Activated naive CD4-positive, alpha-beta T cell treated with anti-CD3 and anti-CD28 coated beads for 36 hours (primary cell): Measurements from ENCODE around the gene AASDHPPT. TPM values are rescaled to one million over a fixed set of nuclear protein-coding genes. Genes with fewer than 3 reads are reported as not detected.

Experiments used
- CTCF ChIA-PET: fragments of 350-600 bp; sonication (Branson Sonifier 250); formaldehyde crosslinking; loops from one replicate; lab custom pipeline; 2021; ENCODE audit warnings: antibody characterized with exemption; lab: Charles Lee
- DNase-seq: peaks from one replicate; pipeline ENCODE4 v3.0.0-alpha.2; 2020
- H3K27ac Mint-ChIP-seq: one replicate; pipeline ENCODE4 v1.8.0; 2021; ENCODE audit warnings: mild to moderate bottlenecking, mixed read lengths
- H3K27me3 Mint-ChIP-seq: one replicate; pipeline ENCODE4 v1.8.0; 2021; ENCODE audit warnings: low read depth, mixed read lengths
- H3K36me3 Mint-ChIP-seq: one replicate; pipeline ENCODE4 v1.8.0; 2021; ENCODE audit warnings: low read depth, mixed read lengths
- H3K4me1 Mint-ChIP-seq: one replicate; pipeline ENCODE4 v1.8.0; 2021; ENCODE audit warnings: low read depth, mixed read lengths
- H3K4me3 Mint-ChIP-seq: one replicate; pipeline ENCODE4 v1.8.0; 2021; ENCODE audit warnings: mild to moderate bottlenecking, moderate library complexity, mixed read lengths
- H3K9me3 Mint-ChIP-seq: one replicate; pipeline ENCODE4 v1.8.0; 2021; ENCODE audit warnings: mixed read lengths
- intact Hi-C: fragments of 100-400 bp; cut with micrococcal nuclease; formaldehyde crosslinking; loops from one replicate; pipeline ENCODE4 v1.15.1; 2023
- total RNA-seq, 2 experiments: library from RNA; stranded (reverse); gene quantifications; one replicate each; pipeline ENCODE4 v1.2.3, GENCODE V29; 2021

AASDHPPT gene
- total RNA-seq, 2 experiments from 2014 or later, result 36.2 to 37.1 TPM

- Mint-ChIP-seq H3K9me3 (no peaks in the 10 kb centered on the region), H3K4me1 (peaks cover 58% of the 10 kb centered on the region), H3K27me3 (no peaks in the 10 kb centered on the region), H3K27ac (no peak overlapping the region), H3K36me3 (peaks cover 31% of the 10 kb centered on the region), H3K4me3 (no peak overlapping the region)
- intact Hi-C loops, result loop anchor here (1.0 to 5.0 kb wide), 4 partner anchors 45 to 1599 kb away; partner anchors contain the start of gene GUCY1A2
- CTCF ChIA-PET, result interaction anchor here (0.6 to 2.6 kb wide), 10 partner anchors 9 to 68 kb away, joined by 3 to 8 read pairs (median 4); partner anchors contain the start of gene KBTBD3
- DNase-seq, result peak; percentile 69
Observed at GRCh38 chr11:106087815-106088435, 10.5 kb downstream of the AASDHPPT start.

GRCh38 chr11:106088896-106089295 lies 11.4 kb downstream of the AASDHPPT start:
- intact Hi-C loops, result loop anchor here (1.0 to 5.0 kb wide), 4 partner anchors 44 to 1598 kb away; partner anchors contain the start of gene GUCY1A2
- Mint-ChIP-seq H3K4me1 (peaks cover 55% of the 10 kb centered on the region), H3K9me3 (no peaks in the 10 kb centered on the region), H3K4me3 (no peak overlapping the region), H3K36me3 (peaks cover 31% of the 10 kb centered on the region), H3K27me3 (no peaks in the 10 kb centered on the region), H3K27ac (no peak overlapping the region)
- no peak for DNase-seq
- CTCF ChIA-PET, result no interaction called here

- Mint-ChIP-seq H3K4me3 (no peak overlapping the region), H3K36me3 (peaks cover 39% of the 10 kb centered on the region), H3K27ac (peak overlapping the region; percentile 34), H3K27me3 (no peaks in the 10 kb centered on the region), H3K4me1 (peaks cover 43% of the 10 kb centered on the region), H3K9me3 (no peaks in the 10 kb centered on the region)
- CTCF ChIA-PET, result interaction anchor here (1.2 to 2.3 kb wide), 5 partner anchors 9 to 95 kb away, joined by 3 to 14 read pairs (median 4); partner anchors contain the start of genes AASDHPPT and KBTBD3
- peak; percentile 62 for DNase-seq
- intact Hi-C loops, result loop anchor here (1.0 to 5.0 kb wide), 6 partner anchors 14 to 1751 kb away; partner anchors contain the start of genes AASDHPPT, KBTBD3 and MSANTD4
Observed at GRCh38 chr11:106091480-106092123, 14.1 kb downstream of the AASDHPPT start.

- Mint-ChIP-seq H3K36me3 (peaks cover 47% of the 10 kb centered on the region), H3K4me3 (no peak overlapping the region), H3K4me1 (peaks cover 37% of the 10 kb centered on the region), H3K27ac (peak overlapping the region; percentile 34), H3K9me3 (no peaks in the 10 kb centered on the region), H3K27me3 (no peaks in the 10 kb centered on the region)
- intact Hi-C loops, result loop anchor here (5.0 kb wide), 3 partner anchors 1385 to 1750 kb away; no protein-coding TSS in a partner anchor
- CTCF ChIA-PET, result interaction anchor here (1.4 to 2.3 kb wide), 3 partner anchors 16 to 94 kb away, joined by 3 to 14 read pairs (median 5); partner anchors contain the start of genes AASDHPPT and KBTBD3
- no peak for DNase-seq
Observed at GRCh38 chr11:106092446-106092845, 15.0 kb downstream of the AASDHPPT start.

- Mint-ChIP-seq H3K36me3 (peaks cover 31% of the 10 kb centered on the region), H3K4me1 (no peaks in the 10 kb centered on the region), H3K9me3 (no peaks in the 10 kb centered on the region), H3K27ac (no peak overlapping the region), H3K27me3 (no peaks in the 10 kb centered on the region), H3K4me3 (no peak overlapping the region)
- CTCF ChIA-PET, result interaction anchor here (1.1 kb wide), 1 partner anchor 11 kb away, joined by 3 read pairs; no protein-coding TSS in a partner anchor
- no peak for DNase-seq
- intact Hi-C loops, result no loop called here
Observed at GRCh38 chr11:106098893-106099553, 21.6 kb downstream of the AASDHPPT start.

- DNase-seq, result no peak
- Mint-ChIP-seq H3K9me3 (no peaks in the 10 kb centered on the region), H3K27me3 (no peaks in the 10 kb centered on the region), H3K36me3 (peaks cover 19% of the 10 kb centered on the region), H3K27ac (no peak overlapping the region), H3K4me3 (no peak overlapping the region), H3K4me1 (no peaks in the 10 kb centered on the region)
- CTCF ChIA-PET, result interaction anchor here (0.6 kb wide), 1 partner anchor 1185 kb away, joined by 3 read pairs; no protein-coding TSS in a partner anchor
- intact Hi-C loops, result no loop called here
Observed at GRCh38 chr11:106101370-106101769, 23.9 kb downstream of the AASDHPPT start.

- no peak overlapping the region for H3K27ac Mint-ChIP-seq
- no peak overlapping the region for H3K4me3 Mint-ChIP-seq
- H3K9me3 Mint-ChIP-seq, result no peaks in the 10 kb centered on the region
- CTCF ChIA-PET, result interaction anchor here (0.6 kb wide), 2 partner anchors 1185 to 1340 kb away, joined by 3 read pairs; no protein-coding TSS in a partner anchor
- H3K36me3 Mint-ChIP-seq, result peaks cover 15% of the 10 kb centered on the region
- H3K27me3 Mint-ChIP-seq, result no peaks in the 10 kb centered on the region
- no peaks in the 10 kb centered on the region for H3K4me1 Mint-ChIP-seq
- intact Hi-C loops, result no loop called here
- DNase-seq, result no peak
Observed at GRCh38 chr11:106101819-106102218, 24.4 kb downstream of the AASDHPPT start.

GRCh38 chr11:106105986-106106385 lies 28.5 kb downstream of the AASDHPPT start:
- CTCF ChIA-PET, result interaction anchor here (0.7 kb wide), 1 partner anchor 75 kb away, joined by 3 read pairs; no protein-coding TSS in a partner anchor
- peaks cover 3% of the 10 kb centered on the region for H3K27me3 Mint-ChIP-seq
- no peak for DNase-seq
- H3K4me1 Mint-ChIP-seq, result no peaks in the 10 kb centered on the region
- intact Hi-C loops, result no loop called here
- no peaks in the 10 kb centered on the region for H3K9me3 Mint-ChIP-seq
- H3K27ac Mint-ChIP-seq, result no peak overlapping the region
- H3K4me3 Mint-ChIP-seq, result no peak overlapping the region
- peaks cover 5% of the 10 kb centered on the region for H3K36me3 Mint-ChIP-seq

- Mint-ChIP-seq H3K27ac (no peak overlapping the region), H3K9me3 (no peaks in the 10 kb centered on the region), H3K4me3 (no peak overlapping the region), H3K4me1 (no peaks in the 10 kb centered on the region), H3K36me3 (no peaks in the 10 kb centered on the region), H3K27me3 (peaks cover 19% of the 10 kb centered on the region)
- DNase-seq, result no peak
- intact Hi-C loops, result no loop called here
- CTCF ChIA-PET, result no interaction called here
Observed at GRCh38 chr11:106121570-106122320, 44.3 kb downstream of the AASDHPPT start.

GRCh38 chr11:106127604-106128003 lies 50.1 kb downstream of the AASDHPPT start:
- Mint-ChIP-seq H3K4me1 (no peaks in the 10 kb centered on the region), H3K27ac (no peak overlapping the region), H3K36me3 (no peaks in the 10 kb centered on the region), H3K4me3 (no peak overlapping the region), H3K27me3 (peaks cover 20% of the 10 kb centered on the region), H3K9me3 (no peaks in the 10 kb centered on the region)
- intact Hi-C loops, result no loop called here
- DNase-seq, result no peak
- CTCF ChIA-PET, result interaction anchor here (1.5 kb wide), 1 partner anchor 41 kb away, joined by 5 read pairs; no protein-coding TSS in a partner anchor

GRCh38 chr11:106128740-106129139 lies 51.3 kb downstream of the AASDHPPT start:
- Mint-ChIP-seq H3K27ac (no peak overlapping the region), H3K4me1 (no peaks in the 10 kb centered on the region), H3K9me3 (no peaks in the 10 kb centered on the region), H3K4me3 (no peak overlapping the region), H3K27me3 (peaks cover 23% of the 10 kb centered on the region), H3K36me3 (no peaks in the 10 kb centered on the region)
- intact Hi-C loops, result no loop called here
- CTCF ChIA-PET, result no interaction called here
- DNase-seq, result no peak
